Stimulated activated CD4-positive, alpha-beta T cell treated with anti-CD3 and anti-CD28 coated beads, Interleukin-2, amount 100 ng/mL, for 4 hours (primary cell): ENCODE measurements around the gene SCRN2.

Source experiments
- DNase-seq: peaks from one replicate; pipeline ENCODE4 v3.0.0-alpha.2; 2020; ENCODE audit warnings: low read depth

SCRN2 gene

DNA sequence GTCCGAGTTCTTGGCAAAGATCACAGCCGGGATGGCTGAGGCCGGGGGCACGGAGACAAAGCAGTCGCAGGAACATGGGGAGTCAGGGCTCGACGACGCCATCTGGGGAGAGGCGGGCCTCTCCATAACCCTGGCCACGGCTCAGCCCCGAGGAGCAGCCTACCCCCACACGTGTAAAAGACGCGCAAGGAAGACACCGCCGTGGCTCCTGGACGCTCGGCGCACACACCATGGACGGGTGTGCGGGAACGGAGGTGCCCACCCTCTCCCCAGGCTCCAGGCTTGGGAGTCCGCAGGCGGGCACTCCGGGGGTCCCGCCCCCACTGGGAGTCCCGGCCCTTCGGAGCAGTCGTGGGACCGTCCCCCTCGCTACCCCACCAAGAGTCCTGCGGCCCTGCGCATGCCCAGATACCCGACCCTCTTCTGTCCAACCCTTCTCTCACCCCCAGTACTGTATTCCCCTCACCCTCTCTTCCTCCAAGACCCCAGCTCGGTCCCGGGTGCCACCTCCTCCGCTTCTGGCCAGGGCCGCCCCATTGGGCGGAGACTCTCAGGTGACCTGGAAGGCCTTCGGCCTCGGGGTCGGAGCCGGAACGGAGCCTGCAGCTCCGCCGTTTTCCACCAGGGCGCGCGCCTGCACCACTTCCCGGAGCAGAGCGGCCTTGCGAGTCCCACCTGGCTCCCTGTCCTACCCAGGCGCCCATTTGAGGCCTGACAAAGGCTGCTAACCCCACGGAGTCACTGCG, at the start of gene SCRN2:
TSS of gene SCRN2 (minus strand) at position 532 of the 746 bp plus-strand sequence. CDS start at position 102, 430 bp downstream.
- DNase-seq, result peak; percentile 75

DNA sequence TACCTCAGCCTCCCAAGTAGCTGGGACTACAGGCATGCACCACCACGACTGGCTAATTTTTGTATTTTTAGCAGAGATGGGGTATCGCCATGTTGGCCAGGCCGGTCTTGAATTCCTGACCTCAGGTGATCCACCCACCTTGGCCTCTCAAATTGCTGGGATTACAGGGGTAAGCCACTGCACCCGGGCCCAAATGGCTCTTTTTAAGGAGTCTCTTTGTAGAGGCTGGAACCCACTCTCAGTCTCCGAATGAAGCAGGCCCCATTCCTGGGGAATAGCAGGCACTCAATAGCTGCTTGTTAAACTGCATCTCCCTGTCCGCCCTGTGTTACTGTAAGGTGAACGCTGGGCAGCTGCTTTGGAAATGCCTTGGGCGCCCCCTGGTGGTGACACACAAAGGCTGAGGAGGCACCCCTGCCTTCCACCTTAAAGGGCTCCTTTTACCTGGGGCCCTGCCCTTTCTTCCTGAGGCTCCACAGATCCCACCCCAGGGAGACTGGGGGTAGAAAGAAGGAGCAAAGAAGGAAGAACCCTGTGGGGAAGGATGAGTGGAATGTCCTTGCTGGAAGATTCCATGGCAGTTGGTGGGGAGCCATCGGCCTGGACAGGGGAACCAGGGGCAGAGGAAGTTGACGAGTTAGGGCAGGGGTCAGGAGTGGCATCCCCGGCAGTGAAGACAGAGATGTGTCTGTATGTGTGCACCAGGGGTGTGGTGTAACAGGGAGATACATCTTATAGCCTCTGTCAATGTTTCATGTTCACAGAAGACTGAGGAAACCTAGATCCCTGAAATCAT, 48.9 kb upstream of the SCRN2 start:
- peak; percentile 84 for DNase-seq

DNA sequence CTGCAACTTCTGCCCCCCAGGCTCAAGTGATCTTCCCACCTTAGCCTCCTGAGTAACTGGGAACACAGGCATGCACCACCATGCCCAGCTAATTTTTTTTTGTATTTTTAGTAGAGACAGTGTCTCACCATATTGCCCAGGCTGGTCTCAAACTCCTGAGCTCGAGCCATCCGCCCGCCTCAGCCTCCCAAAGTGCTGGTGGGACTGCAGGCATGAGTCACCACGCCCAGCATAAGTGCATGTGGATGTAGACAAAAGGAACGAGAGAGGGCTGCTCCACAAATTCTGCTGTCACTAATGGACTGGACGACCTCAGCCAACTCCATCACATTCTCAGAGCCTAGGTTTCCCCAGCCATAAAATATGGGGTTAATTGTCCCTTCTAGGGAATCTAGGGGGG, 47.2 kb upstream of the SCRN2 start:
- DNase-seq, result no peak

- no peak for DNase-seq
These were observed 44.0 kb upstream of the SCRN2 start for GRCh38 chr17:47884905-47885730.

GRCh38 chr17:47884427-47884740, 43.3 kb upstream of the SCRN2 start:
- DNase-seq, result no peak

GRCh38 chr17:47883589-47884426, 42.7 kb upstream of the SCRN2 start:
- DNase-seq, result no peak

GRCh38 chr17:47882695-47883588, 41.9 kb upstream of the SCRN2 start:
- DNase-seq, result no peak

DNA sequence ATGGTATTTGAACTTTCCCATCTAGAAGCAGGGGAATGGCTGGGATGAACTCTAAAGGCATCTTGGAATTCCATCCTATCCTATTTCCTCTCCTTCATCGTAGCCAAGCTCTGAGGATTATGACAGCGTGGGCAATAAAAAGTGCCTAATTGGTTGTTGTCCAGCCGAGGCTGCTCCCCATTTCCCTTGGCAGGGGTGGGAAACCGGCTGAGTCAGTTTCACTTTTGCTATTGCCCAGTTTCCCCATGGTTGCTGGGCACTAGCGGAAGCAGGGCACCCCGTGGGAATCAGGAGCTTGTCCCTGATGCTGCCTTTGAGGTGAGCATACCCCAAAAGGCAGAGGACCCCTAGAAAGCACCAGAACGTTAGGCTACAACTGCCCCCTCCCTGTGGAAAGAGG, 41.2 kb upstream of the SCRN2 start:
- DNase-seq, result no peak

GRCh38 chr17:47879776-47880454, 38.8 kb upstream of the SCRN2 start:
- DNase-seq, result no peak

- no peak for DNase-seq
These were observed 38.0 kb upstream of the SCRN2 start for GRCh38 chr17:47879028-47879585.

GRCh38 chr17:47878203-47879027, 37.3 kb upstream of the SCRN2 start:
- DNase-seq, result no peak

DNA sequence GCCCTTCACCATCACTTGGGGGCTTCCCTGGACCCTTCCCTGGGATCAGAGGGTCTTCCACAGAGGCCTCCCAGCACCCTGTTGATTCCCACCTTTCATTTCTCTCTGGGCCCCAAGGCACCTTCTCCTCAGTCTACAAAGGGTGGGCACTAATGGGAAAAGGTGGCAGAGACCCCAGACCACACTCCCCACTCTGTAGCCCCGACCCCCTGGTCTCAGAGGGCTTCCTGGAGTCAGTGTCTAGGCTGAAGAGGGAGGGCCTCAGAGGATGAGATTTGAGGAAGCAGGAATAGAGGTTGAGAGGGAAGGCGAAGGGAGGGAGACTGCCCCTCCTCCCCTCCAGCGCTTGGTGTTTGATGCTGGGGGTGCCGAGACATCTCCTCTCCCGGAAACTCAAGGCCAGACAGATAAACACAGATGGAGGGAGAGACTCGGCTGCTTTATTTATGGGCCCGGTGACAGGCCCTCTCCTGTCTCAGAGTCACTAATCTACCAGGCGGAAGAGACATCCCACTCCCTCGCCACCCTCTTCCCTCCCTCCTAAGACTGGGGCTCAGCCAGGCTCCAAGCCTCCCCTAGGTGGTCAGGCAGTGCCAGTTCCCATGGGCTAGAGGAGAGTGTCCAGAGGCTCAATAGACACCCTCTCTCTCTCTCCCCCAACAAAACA, 36.4 kb upstream of the SCRN2 start:
- DNase-seq, result no peak

DNA sequence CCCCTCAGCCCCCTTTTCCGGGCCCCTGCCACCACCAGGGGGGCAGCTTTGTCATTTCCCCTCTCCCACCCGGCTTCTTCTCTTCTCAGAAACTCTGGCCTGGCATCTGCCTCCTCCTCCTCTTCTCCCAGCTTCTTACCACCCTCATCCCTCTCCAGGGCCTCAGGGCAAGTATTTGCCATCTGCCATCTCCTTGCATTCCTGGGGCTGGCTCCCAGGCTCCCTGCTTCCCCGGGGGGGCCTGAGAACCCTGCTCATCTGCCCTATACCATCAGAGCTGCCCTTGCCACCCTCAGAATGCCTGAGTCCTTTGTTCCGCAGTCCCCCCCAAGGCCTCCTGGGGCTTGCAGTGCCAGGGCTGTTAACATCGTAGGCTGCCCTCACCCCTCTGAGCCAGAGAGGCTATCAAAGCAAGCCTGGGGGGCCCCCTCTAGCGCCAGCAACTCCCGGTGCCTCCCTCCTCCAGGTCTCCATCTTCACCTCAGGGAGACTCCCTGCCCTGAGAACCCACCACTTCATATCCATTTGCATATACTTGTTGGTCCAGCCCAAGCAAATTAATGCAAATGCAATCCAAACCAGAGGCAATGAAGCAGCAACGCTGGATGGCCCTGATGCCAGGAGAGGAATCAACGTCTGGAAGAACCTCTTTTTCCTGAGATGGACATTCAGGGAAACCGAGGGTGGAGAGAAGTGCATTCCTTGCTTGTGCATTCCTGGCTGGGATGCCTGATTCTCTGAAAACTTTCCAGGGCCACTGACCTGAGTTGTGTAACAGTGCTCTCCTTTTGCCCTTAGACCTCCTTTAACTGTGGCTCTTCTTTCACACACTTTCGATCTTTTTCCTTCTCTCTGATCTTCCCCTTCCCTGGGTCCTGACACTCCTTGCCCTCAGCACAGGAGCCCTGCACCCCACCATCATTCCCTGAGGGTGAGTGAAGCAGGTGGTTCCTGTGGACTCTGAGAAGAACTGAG, 34.2 kb upstream of the SCRN2 start:
- DNase-seq, result no peak

- no peak for DNase-seq
These were observed 32.4 kb upstream of the SCRN2 start for GRCh38 chr17:47873200-47874090.

GRCh38 chr17:47872651-47873161, 31.6 kb upstream of the SCRN2 start:
- no peak for DNase-seq
